Breast epithelium (tissue), 3 donors: ENCODE results near the gene C5orf22.

Experiments used
- CTCF ChIP-seq, 3 donors: fragments of 450-650 bp; IDR thresholded peaks; one replicate each; pipeline ENCODE4 v1.5.1; 2016 to 2017; ENCODE audit warnings: antibody characterized with exemption in 3 of 3, mild to moderate bottlenecking in 3 of 3, moderate library complexity in 3 of 3
- POLR2A ChIP-seq: fragments of 450-650 bp; IDR thresholded peaks from one replicate; pipeline ENCODE4 v1.6.1; 2016; ENCODE audit warnings: antibody characterized with exemption, mild to moderate bottlenecking, moderate library complexity

GRCh38 chr5:31551878-31552277, 19.8 kb downstream of the C5orf22 start:
- no peak for TF ChIP-seq CTCF (IDR thresholded peaks at IDR 0.05)
- no peak for TF ChIP-seq POLR2A
